Stromal cell of bone marrow (primary cell): ENCODE data around the gene CCDC34.

Experiments
- DNase-seq: peaks from one replicate; pipeline ENCODE4 v3.0.0-alpha.2; 2012; ENCODE audit warnings: low read depth

The CCDC34 gene

GRCh38 chr11:27291302-27291889 is 71.6 kb downstream of the CCDC34 start:
- no peak for DNase-seq

DNA sequence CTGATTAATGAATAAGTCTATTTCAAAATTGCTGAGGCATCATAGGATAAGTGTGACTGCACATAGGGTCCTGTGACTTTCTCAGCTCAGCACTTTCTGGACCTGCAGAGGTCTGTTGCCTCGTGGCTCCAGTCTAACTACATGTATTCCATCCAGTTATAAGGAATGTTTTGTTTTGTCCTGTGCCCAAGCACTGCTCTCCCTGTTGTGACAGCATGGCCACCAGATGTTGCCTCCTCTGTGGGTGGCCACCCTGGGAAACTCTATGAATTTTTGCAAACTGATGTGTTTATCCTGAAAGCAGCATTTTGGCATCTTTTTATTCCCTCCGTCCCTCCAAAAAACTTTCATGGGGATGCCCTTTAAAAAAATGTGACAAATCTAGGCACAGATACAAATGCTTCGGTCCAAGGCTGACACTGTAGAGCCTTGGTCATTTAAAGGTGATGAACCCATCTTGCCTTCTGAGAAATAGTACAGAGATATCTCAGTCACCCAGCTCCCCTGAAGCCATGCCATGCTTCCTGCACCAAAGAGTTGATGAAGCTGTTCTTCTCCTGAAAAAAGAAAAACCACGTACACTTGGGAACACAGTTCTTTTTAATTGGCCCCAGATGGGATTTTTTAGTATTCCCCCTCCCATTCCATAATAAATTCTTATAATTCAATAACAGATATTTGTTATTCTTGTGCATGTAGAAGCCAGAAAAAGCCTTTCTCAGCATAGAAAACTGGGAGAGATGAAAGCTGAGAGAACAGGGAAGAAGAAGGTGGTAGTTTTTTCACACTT is 72.6 kb downstream of the CCDC34 start:
- DNase-seq = no peak
